SK-N-SH treated with all-trans-retinoic acid at 6 μM for 48 hours (cell line): ENCODE measurements around the gene SLC37A4.

ENCODE experiments used
- BACH2 ChIP-seq: fragments of 250-450 bp; sonication (Bioruptor Pico); IDR thresholded peaks from 2 replicates; pipeline ENCODE4 v1.9.0; 2021; ENCODE audit warnings: mild to moderate bottlenecking, borderline replicate concordance
- ESRRG ChIP-seq: fragments of 250-450 bp; sonication (Bioruptor Pico); IDR thresholded peaks from 2 replicates; pipeline ENCODE4 v1.6.1; 2021; ENCODE audit warnings: mild to moderate bottlenecking
- GLIS3 ChIP-seq: fragments of 250-450 bp; sonication (Bioruptor Pico); IDR thresholded peaks from 2 replicates; pipeline ENCODE4 v1.5.0; 2020; ENCODE audit warnings: mild to moderate bottlenecking, moderate library complexity
- PATZ1 ChIP-seq: fragments of 250-450 bp; sonication (Bioruptor Pico); IDR thresholded peaks from 2 replicates; pipeline ENCODE4 v1.8.0; 2020; ENCODE audit warnings: mild to moderate bottlenecking, moderate library complexity, borderline replicate concordance
- RARB ChIP-seq: fragments of 250-450 bp; sonication (Bioruptor Pico); IDR thresholded peaks from 2 replicates; pipeline ENCODE4 v1.8.0; 2021; ENCODE audit warnings: mild to moderate bottlenecking, moderate library complexity
- SNAI2 ChIP-seq: fragments of 250-450 bp; sonication (Bioruptor Pico); IDR thresholded peaks from 2 replicates; pipeline ENCODE4 v1.5.0; 2020; ENCODE audit warnings: mild to moderate bottlenecking, moderate library complexity
- TOX ChIP-seq: fragments of 250-450 bp; sonication (Bioruptor Pico); IDR thresholded peaks from 2 replicates; pipeline ENCODE4 v1.8.0; 2021; ENCODE audit warnings: mild to moderate bottlenecking, moderate library complexity, borderline replicate concordance
- TSHZ2 ChIP-seq: fragments of 250-450 bp; sonication (Bioruptor Pico); IDR thresholded peaks from 2 replicates; pipeline ENCODE4 v1.5.0; 2020; ENCODE audit warnings: mild to moderate bottlenecking, moderate library complexity
- ZFP30 ChIP-seq: fragments of 450-650 bp; formaldehyde crosslinking; IDR thresholded peaks from 2 replicates; pipeline ENCODE4 v1.5.0; 2022; ENCODE audit warnings: mild to moderate bottlenecking, moderate library complexity
- ZNF70 ChIP-seq: fragments of 450-650 bp; formaldehyde crosslinking; IDR thresholded peaks from 2 replicates; pipeline ENCODE4 v1.5.0; 2020; ENCODE audit warnings: mild to moderate bottlenecking, moderate library complexity

GRCh38 chr11:119042927-119043326, 12.2 kb upstream of the SLC37A4 start:
- no peak for TF ChIP-seq ZNF70 (CRISPR knock-in tag)
- no peak for TF ChIP-seq RARB (CRISPR knock-in tag)
- TF ChIP-seq ZFP30 (CRISPR knock-in tag), result no peak
- no peak for TF ChIP-seq GLIS3 (CRISPR knock-in tag)
- TF ChIP-seq PATZ1 (CRISPR knock-in tag), result no peak
- TF ChIP-seq SNAI2 (CRISPR knock-in tag), result no peak
- no peak for TF ChIP-seq ESRRG (CRISPR knock-in tag)
- TF ChIP-seq TOX, result no peak
- no peak for TF ChIP-seq TSHZ2 (CRISPR knock-in tag)
- TF ChIP-seq BACH2 (CRISPR knock-in tag), result no peak
